HepG2 (cell line): Measurements from ENCODE around the gene SIGLEC8. TPM values are rescaled to one million over a fixed set of nuclear protein-coding genes. Genes with fewer than 3 reads are reported as not detected.
A peak's percentile ranks its signal among the peaks of the same experiment; 100 is the strongest.

ENCODE experiments used
- ARHGAP35 ChIP-seq: sonication (generic); formaldehyde crosslinking; IDR thresholded peaks from 2 replicates; pipeline ENCODE4 v1.9.0; 2022; ENCODE audit warnings: mild to moderate bottlenecking, inconsistent platforms, moderate library complexity, missing genetic modification reagents, borderline replicate concordance
- ATAD3A ChIP-seq: sonication (generic); formaldehyde crosslinking; IDR thresholded peaks from 2 replicates; pipeline ENCODE4 v1.4.0; 2020; ENCODE audit warnings: missing genetic modification reagents
- CSRNP2 ChIP-seq: sonication (generic); formaldehyde crosslinking; conservative IDR thresholded peaks from 2 replicates; pipeline ENCODE4 v1.8.0; 2022; ENCODE audit warnings: low read depth, missing genetic modification reagents
- HNF1B ChIP-seq: sonication (generic); formaldehyde crosslinking; IDR thresholded peaks from 2 replicates; pipeline ENCODE4 v1.5.1; 2020; ENCODE audit warnings: mild to moderate bottlenecking, moderate library complexity, missing genetic modification reagents
- MED1 ChIP-seq: sonication (generic); formaldehyde crosslinking; IDR thresholded peaks from 2 replicates; pipeline ENCODE4 v1.4.0; 2020; ENCODE audit warnings: missing genetic modification reagents
- MLLT10 ChIP-seq: sonication (generic); formaldehyde crosslinking; IDR thresholded peaks from 2 replicates; pipeline ENCODE4 v1.4.0; 2020; ENCODE audit warnings: missing genetic modification reagents
- POLR2AphosphoS2 ChIP-seq: IDR thresholded peaks from 2 replicates; pipeline ENCODE4 v1.6.1; 2011; ENCODE audit warnings: low read depth, low read length, improper control_type of control experiment
- PPARG ChIP-seq: conservative IDR thresholded peaks from 2 replicates; pipeline ENCODE4 v1.6.1; 2016; ENCODE audit warnings: missing biosample characterization, missing genetic modification reagents
- RFX3 ChIP-seq: IDR thresholded peaks from 2 replicates; pipeline ENCODE4 v1.6.1; 2016; ENCODE audit warnings: missing biosample characterization, missing genetic modification reagents
- SATB2 ChIP-seq: sonication (generic); formaldehyde crosslinking; IDR thresholded peaks from 2 replicates; pipeline ENCODE4 v1.5.0; 2020; ENCODE audit warnings: missing genetic modification reagents
- SIX4 ChIP-seq: sonication (generic); formaldehyde crosslinking; IDR thresholded peaks from 2 replicates; pipeline ENCODE4 v1.4.0; 2020; ENCODE audit warnings: missing genetic modification reagents
- SNAPC2 ChIP-seq: sonication (generic); formaldehyde crosslinking; IDR thresholded peaks from 2 replicates; pipeline ENCODE4 v1.8.1; 2022; ENCODE audit warnings: mild to moderate bottlenecking, missing genetic modification reagents
- SRY ChIP-seq: sonication (generic); formaldehyde crosslinking; IDR thresholded peaks from 2 replicates; pipeline ENCODE4 v1.8.0; 2022; ENCODE audit warnings: mild to moderate bottlenecking, missing genetic modification reagents
- TCF12 ChIP-seq, 2 experiments: fragments of 450-650 bp in 1 of 2; sonication (generic) in 1 of 2; formaldehyde crosslinking in 1 of 2; IDR thresholded peaks; 2 replicates each; pipeline versions ENCODE4 v1.6.1 to v1.8.0; 2017 to 2022; ENCODE audit warnings: antibody characterized with exemption in 1 of 2, mild to moderate bottlenecking in 1 of 2, missing genetic modification reagents in 1 of 2, moderate library complexity in 1 of 2
- TSC22D2 ChIP-seq: sonication (generic); formaldehyde crosslinking; IDR thresholded peaks from 2 replicates; pipeline ENCODE4 v1.5.1; 2020; ENCODE audit warnings: missing genetic modification reagents, mild to moderate bottlenecking, borderline replicate concordance
- ZFAT ChIP-seq: sonication (generic); formaldehyde crosslinking; conservative IDR thresholded peaks from 2 replicates; pipeline ENCODE4 v1.8.1; 2023; ENCODE audit warnings: missing genetic modification reagents, inconsistent platforms
- ZKSCAN8 ChIP-seq: IDR thresholded peaks from 2 replicates; pipeline ENCODE4 v1.6.1; 2016; ENCODE audit warnings: borderline replicate concordance, missing genetic modification reagents, missing compliant biosample characterization
- ZMYM3 ChIP-seq: sonication (generic); formaldehyde crosslinking; IDR thresholded peaks from 2 replicates; pipeline ENCODE4 v1.5.1; 2020; ENCODE audit warnings: mild to moderate bottlenecking, missing genetic modification reagents
- ZNF160 ChIP-seq: sonication (generic); formaldehyde crosslinking; IDR thresholded peaks from 2 replicates; pipeline ENCODE4 v1.8.0; 2022; ENCODE audit warnings: mild to moderate bottlenecking, inconsistent platforms, missing genetic modification reagents
- ZNF264 ChIP-seq: sonication (generic); formaldehyde crosslinking; IDR thresholded peaks from 2 replicates; pipeline ENCODE4 v1.4.0; 2020; ENCODE audit warnings: missing genetic modification reagents
- ZNF574 ChIP-seq: sonication (generic); formaldehyde crosslinking; IDR thresholded peaks from 2 replicates; pipeline ENCODE4 v1.4.0; 2020; ENCODE audit warnings: missing genetic modification reagents
- ZNF660 ChIP-seq: sonication (generic); formaldehyde crosslinking; IDR thresholded peaks from 2 replicates; pipeline ENCODE4 v1.5.1; 2020; ENCODE audit warnings: mild to moderate bottlenecking, low read depth, missing genetic modification reagents, borderline replicate concordance
- polyA plus RNA-seq, 8 experiments: library from polyadenylated mRNA; depleted of rRNA in 3 of 8; stranded (reverse) in 7 of 8; unstranded in 1 of 8; fragments of >200 nt; fragmentation: Illumina TruSeq in 4 of 8; extraction: Trizol in 4 of 8; gene quantifications; 2 replicates each; pipeline versions ENCODE4 v1.2.1 to v1.2.3, GENCODE V29; 2011 to 2016; ENCODE audit warnings: low read depth in 4 of 8, missing spikeins in 1 of 8, mixed read lengths in 1 of 8; ENCODE audit not compliant: insufficient read depth in 1 of 8
- total RNA-seq, 5 experiments: library from RNA; depleted of rRNA; stranded (reverse); fragments of >200 nt; fragmentation: Illumina TruSeq; extraction: Trizol; gene quantifications; 2 replicates each; pipeline ENCODE4 v1.2.3, GENCODE V29; 2016; ENCODE audit warnings: low read depth in 1 of 5
- TF ChIP-seq, protein P1 (sequence below): sonication (generic); formaldehyde crosslinking; IDR thresholded peaks from 2 replicates; pipeline ENCODE4 v1.8.1; 2023; ENCODE audit warnings: mild to moderate bottlenecking, inconsistent platforms, moderate library complexity, missing genetic modification reagents, borderline replicate concordance
- TF ChIP-seq, protein P2 (sequence below): IDR thresholded peaks from 2 replicates; pipeline ENCODE4 v1.6.1; 2016

The SIGLEC8 gene
- total and polyA plus RNA-seq, 2 of the 13 experiments (the other 11 are each of a cell fraction or from before 2014, with no cell fraction given) = not detected

DNA sequence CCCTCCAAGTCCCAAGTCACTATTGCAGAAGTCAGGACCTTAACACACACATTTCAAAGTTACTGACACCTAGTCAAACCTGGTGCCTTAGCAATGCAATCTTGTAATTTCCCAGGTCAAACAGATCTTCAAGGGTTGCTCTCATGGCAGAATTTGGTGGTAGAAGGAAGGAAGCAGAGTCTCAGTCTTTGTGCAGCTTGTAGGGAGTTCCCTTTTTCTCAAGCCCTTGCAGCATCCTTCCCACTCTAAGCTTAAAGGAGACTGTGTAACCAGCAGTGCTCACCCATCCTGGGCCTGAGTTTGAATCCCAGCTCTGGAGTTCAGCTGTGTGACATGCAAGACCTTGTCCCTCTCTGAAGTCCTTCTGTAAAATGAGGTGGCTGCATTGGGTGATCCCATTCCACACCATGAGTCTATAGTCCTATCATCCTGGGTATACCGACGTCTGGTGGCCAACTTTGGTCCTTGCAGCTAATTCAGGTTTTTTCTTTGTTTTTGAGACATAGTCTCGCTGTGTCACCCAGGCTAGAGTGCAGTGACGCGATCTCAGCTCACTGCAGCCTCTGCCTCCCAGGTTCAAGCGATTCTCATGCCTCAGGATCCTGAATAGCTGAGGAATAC, 50.6 kb downstream of the SIGLEC8 start (continued):
- TF ChIP-seq, protein P1, sequence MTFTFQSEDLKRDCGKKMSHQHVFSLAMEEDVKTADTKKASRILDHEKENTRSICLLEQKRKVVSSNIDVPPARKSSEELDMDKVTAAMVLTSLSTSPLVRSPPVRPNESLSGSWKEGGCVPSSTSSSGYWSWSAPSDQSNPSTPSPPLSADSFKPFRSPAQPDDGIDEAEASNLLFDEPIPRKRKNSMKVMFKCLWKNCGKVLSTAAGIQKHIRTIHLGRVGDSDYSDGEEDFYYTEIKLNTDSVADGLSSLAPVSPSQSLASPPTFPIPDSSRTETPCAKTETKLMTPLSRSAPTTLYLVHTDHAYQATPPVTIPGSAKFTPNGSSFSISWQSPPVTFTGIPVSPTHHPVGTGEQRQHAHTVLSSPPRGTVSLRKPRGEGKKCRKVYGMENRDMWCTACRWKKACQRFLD (CRISPR knock-in tag) = no peak
- TF ChIP-seq TCF12 (IDR thresholded peaks at IDR 0.05) (no peak), TCF12 (CRISPR knock-in tag; IDR thresholded peaks at IDR 0.05) (no peak), PPARG (no peak), ZMYM3 (CRISPR knock-in tag) (peak; percentile 27; the same call in 1 of the 2 replicates), ATAD3A (no peak), POLR2AphosphoS2 (no peak), ZNF264 (CRISPR knock-in tag) (no peak), TSC22D2 (CRISPR knock-in tag) (no peak), SATB2 (no peak), ZNF574 (CRISPR knock-in tag) (peak; percentile 33; the same call in 1 of the 2 replicates), ARHGAP35 (CRISPR knock-in tag) (no peak), SIX4 (CRISPR knock-in tag) (no peak), MED1 (CRISPR knock-in tag) (peak; percentile 35), ZKSCAN8 (CRISPR knock-in tag) (no peak), CSRNP2 (CRISPR knock-in tag) (no peak), ZFAT (CRISPR knock-in tag) (no peak), SNAPC2 (CRISPR knock-in tag) (no peak), HNF1B (peak; percentile 56; the same call in 1 of the 2 replicates), ZNF660 (CRISPR knock-in tag) (no peak), SRY (CRISPR knock-in tag) (no peak), MLLT10 (CRISPR knock-in tag) (no peak), ZNF160 (no peak), RFX3 (CRISPR knock-in tag) (no peak)
- TF ChIP-seq, protein P2, sequence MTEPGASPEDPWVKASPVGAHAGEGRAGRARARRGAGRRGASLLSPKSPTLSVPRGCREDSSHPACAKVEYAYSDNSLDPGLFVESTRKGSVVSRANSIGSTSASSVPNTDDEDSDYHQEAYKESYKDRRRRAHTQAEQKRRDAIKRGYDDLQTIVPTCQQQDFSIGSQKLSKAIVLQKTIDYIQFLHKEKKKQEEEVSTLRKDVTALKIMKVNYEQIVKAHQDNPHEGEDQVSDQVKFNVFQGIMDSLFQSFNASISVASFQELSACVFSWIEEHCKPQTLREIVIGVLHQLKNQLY (CRISPR knock-in tag) = no peak
